CD14-positive monocyte (primary cell): ENCODE results near the gene ERC1. TPM values are rescaled to one million over a fixed set of nuclear protein-coding genes. Genes with fewer than 3 reads are reported as not detected.
A peak's percentile ranks its signal among the peaks of the same experiment; 100 is the strongest.
"Not testable (repeated sequence)": the region's sequence is repeated elsewhere in the genome, so short reads cannot be mapped to it uniquely, and the experiment has no call there.

Experiments
- DNase-seq, 3 donors: peaks; one replicate each; pipeline ENCODE4 v3.0.0-alpha.2; 2011 to 2022
- H2AFZ ChIP-seq: 2 replicates; pipeline ENCODE4 v1.6.0; 2012; ENCODE audit warnings: mild to moderate bottlenecking, low read depth, low read length, inconsistent platforms; ENCODE audit not compliant: insufficient read depth, poor library complexity, severe bottlenecking
- H3K27ac ChIP-seq, 2 donors: 1 replicate in 1 of 2; 2 replicates in 1 of 2; pipeline ENCODE4 v1.5.1; 2012 to 2013; ENCODE audit warnings: low read length in 2 of 2, control low read depth in 1 of 2, inconsistent platforms in 1 of 2, low read depth in 1 of 2, mild to moderate bottlenecking in 1 of 2
- H3K27me3 ChIP-seq, 2 donors: one replicate each; pipeline versions ENCODE4 v1.6.0 to v1.6.1; 2011 to 2013; ENCODE audit warnings: low read length in 2 of 2; ENCODE audit not compliant: control insufficient read depth in 2 of 2, insufficient read depth in 2 of 2
- H3K36me3 ChIP-seq, 2 donors: replicated peaks in 1 of 2; 1 replicate in 1 of 2; 2 replicates in 1 of 2; pipeline versions ENCODE4 v1.5.1 to v1.6.1; 2012 to 2013; ENCODE audit warnings: low read length in 2 of 2, control low read depth in 1 of 2, inconsistent platforms in 1 of 2, mild to moderate bottlenecking in 1 of 2; ENCODE audit not compliant: insufficient read depth in 2 of 2, control insufficient read depth in 1 of 2
- H3K4me1 ChIP-seq, 2 donors: 1 replicate in 1 of 2; 2 replicates in 1 of 2; pipeline versions ENCODE4 v1.5.1 to v1.6.1; 2012 to 2013; ENCODE audit warnings: low read length in 2 of 2, control low read depth in 1 of 2, inconsistent platforms in 1 of 2, mild to moderate bottlenecking in 1 of 2, moderate library complexity in 1 of 2; ENCODE audit not compliant: insufficient read depth in 2 of 2, control insufficient read depth in 1 of 2
- H3K4me2 ChIP-seq: replicated peaks from 2 replicates; pipeline ENCODE3; 2012; ENCODE audit warnings: low read length, moderate library complexity, mild to moderate bottlenecking; ENCODE audit not compliant: poor library complexity, severe bottlenecking; ENCODE audit errors: extremely low read depth
- H3K4me3 ChIP-seq, 3 experiments: fragments of 200-600 bp in 1 of 3; sonication (generic) in 1 of 3; replicated peaks in 1 of 3; 1 replicate in 2 of 3; 2 replicates in 1 of 3; pipeline ENCODE4 v1.5.1; 2011 to 2013; ENCODE audit warnings: low read length in 3 of 3, mild to moderate bottlenecking in 3 of 3, control low read depth in 2 of 3, low read depth in 2 of 3, inconsistent platforms in 1 of 3, moderate library complexity in 1 of 3
- H3K79me2 ChIP-seq: 2 replicates; pipeline ENCODE4 v1.6.0; 2012; ENCODE audit warnings: mild to moderate bottlenecking, control low read depth, inconsistent platforms, low read length, moderate library complexity; ENCODE audit not compliant: insufficient read depth
- H3K9ac ChIP-seq: 2 replicates; pipeline ENCODE4 v1.6.0; 2017; ENCODE audit warnings: low read length, mild to moderate bottlenecking; ENCODE audit not compliant: insufficient read depth, poor library complexity, severe bottlenecking
- H3K9me3 ChIP-seq, 2 donors: replicated peaks in 1 of 2; 1 replicate in 1 of 2; 2 replicates in 1 of 2; pipeline versions ENCODE4 v1.5.1 to v1.6.1; 2012 to 2013; ENCODE audit warnings: low read length in 2 of 2, control low read depth in 1 of 2; ENCODE audit not compliant: control insufficient read depth in 1 of 2, insufficient read depth in 1 of 2
- H4K20me1 ChIP-seq: 2 replicates; pipeline ENCODE4 v1.6.0; 2012; ENCODE audit warnings: mild to moderate bottlenecking, low read length, control low read depth, moderate library complexity; ENCODE audit not compliant: insufficient read depth
- H3K27ac Mint-ChIP-seq, 7 donors: one replicate each; pipeline ENCODE4 v1.8.0; 2020; ENCODE audit warnings: mild to moderate bottlenecking in 7 of 7, mixed read lengths in 7 of 7, moderate library complexity in 6 of 7, inconsistent platforms in 2 of 7
- H3K27me3 Mint-ChIP-seq, 3 donors: one replicate each; pipeline ENCODE4 v1.8.0; 2021 to 2022; ENCODE audit warnings: low read depth in 3 of 3, mild to moderate bottlenecking in 3 of 3, mixed read lengths in 3 of 3, moderate library complexity in 3 of 3, inconsistent platforms in 1 of 3
- H3K36me3 Mint-ChIP-seq, 2 donors: one replicate each; pipeline ENCODE4 v1.8.0; 2020; ENCODE audit warnings: mixed read lengths in 2 of 2, inconsistent platforms in 1 of 2, mild to moderate bottlenecking in 1 of 2
- H3K4me1 Mint-ChIP-seq: one replicate; pipeline ENCODE4 v1.8.0; 2020; ENCODE audit warnings: mild to moderate bottlenecking, mixed read lengths
- H3K4me3 Mint-ChIP-seq, 2 donors: one replicate each; pipeline ENCODE4 v1.8.0; 2020; ENCODE audit warnings: mild to moderate bottlenecking in 2 of 2, mixed read lengths in 2 of 2, moderate library complexity in 1 of 2
- H3K9me3 Mint-ChIP-seq, 7 donors: one replicate each; pipeline ENCODE4 v1.8.0; 2020 to 2022; ENCODE audit warnings: mixed read lengths in 7 of 7, mild to moderate bottlenecking in 6 of 7, moderate library complexity in 6 of 7, inconsistent platforms in 2 of 7
- WGBS: methylation state at CpG from one replicate; pipeline ENCODE4 v1.1.5; 2013; ENCODE audit warnings: missing lambda C conversion rate; ENCODE audit not compliant: insufficient coverage; 5-methylcytosine and 5-hydroxymethylcytosine counted together
- intact Hi-C, 2 donors: fragments of 100-400 bp; cut with micrococcal nuclease; formaldehyde crosslinking; loops; one replicate each; pipeline versions ENCODE4 v1.15.0 to v1.15.1; 2023
- polyA plus RNA-seq, 3 donors: library from polyadenylated mRNA; depleted of rRNA in 1 of 3; unstranded in 2 of 3; stranded (reverse) in 1 of 3; fragments of 300-500 nt in 2 of 3; fragments of >200 nt in 1 of 3; fragmentation: Illumina TruSeq in 2 of 3; gene quantifications; 1 replicate in 2 of 3; 2 replicates in 1 of 3; pipeline ENCODE4 v1.2.3, GENCODE V29; 2012 to 2021
- TF ChIP-seq, protein P1 (sequence below): fragments of 200-600 bp; IDR thresholded peaks from one replicate; pipeline ENCODE4 v1.8.0; 2022; ENCODE audit warnings: antibody characterized with exemption, mild to moderate bottlenecking

ERC1 gene
- polyA plus RNA-seq, 3 donors, result 4.0 to 14.3 (median 5.1) TPM

DNA sequence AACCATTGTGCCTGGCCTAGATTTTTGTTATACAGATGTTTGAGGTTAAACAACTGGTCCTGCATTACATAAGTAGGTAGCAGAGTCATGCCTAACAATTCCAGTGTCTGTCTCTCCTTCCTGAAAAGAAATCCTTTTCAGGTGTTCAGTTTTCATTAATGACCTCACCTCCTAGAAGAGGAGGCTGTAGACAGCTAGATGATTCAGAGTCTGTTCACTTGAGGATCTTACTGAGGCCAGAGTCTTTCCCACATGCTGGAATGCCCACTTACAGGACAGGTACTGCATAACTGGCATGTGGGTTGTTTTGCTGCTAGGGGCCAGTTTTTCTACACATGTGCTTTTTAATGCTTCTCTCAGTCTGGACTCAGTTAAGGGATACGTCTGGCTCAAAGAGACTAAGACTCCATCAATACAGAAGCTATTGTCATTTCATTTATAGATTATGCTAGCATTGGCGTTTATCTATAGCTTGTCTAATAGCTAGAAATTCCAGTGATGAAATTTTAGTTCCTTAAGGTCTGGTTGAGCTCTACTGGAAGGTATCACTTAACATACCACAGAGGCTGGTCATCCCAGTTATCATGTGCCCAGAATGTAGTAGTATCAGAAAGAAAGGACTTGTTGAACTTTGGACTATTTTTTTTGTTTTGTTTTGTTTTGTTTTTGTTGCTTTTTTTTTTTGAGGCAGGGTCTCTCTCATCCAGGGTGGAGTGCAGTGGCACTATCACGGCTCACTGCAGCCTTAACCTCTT lies 206.4 kb downstream of the ERC1 start:
- no peak overlapping the region for H2AFZ ChIP-seq
- Mint-ChIP-seq H3K36me3 (peaks cover 52 to 55% of the 10 kb centered on the region in 2 donors), H3K4me3 (no peak overlapping the region), H3K9me3 (peaks cover 9 to 22% (median 18%) of the 10 kb centered on the region in 7 donors), H3K27me3 (no peaks in the 10 kb centered on the region), H3K27ac (peak overlapping the region in 1 of 7 donors; percentile 41), H3K4me1 (peaks cover 2% of the 10 kb centered on the region)
- TF ChIP-seq, protein P1, sequence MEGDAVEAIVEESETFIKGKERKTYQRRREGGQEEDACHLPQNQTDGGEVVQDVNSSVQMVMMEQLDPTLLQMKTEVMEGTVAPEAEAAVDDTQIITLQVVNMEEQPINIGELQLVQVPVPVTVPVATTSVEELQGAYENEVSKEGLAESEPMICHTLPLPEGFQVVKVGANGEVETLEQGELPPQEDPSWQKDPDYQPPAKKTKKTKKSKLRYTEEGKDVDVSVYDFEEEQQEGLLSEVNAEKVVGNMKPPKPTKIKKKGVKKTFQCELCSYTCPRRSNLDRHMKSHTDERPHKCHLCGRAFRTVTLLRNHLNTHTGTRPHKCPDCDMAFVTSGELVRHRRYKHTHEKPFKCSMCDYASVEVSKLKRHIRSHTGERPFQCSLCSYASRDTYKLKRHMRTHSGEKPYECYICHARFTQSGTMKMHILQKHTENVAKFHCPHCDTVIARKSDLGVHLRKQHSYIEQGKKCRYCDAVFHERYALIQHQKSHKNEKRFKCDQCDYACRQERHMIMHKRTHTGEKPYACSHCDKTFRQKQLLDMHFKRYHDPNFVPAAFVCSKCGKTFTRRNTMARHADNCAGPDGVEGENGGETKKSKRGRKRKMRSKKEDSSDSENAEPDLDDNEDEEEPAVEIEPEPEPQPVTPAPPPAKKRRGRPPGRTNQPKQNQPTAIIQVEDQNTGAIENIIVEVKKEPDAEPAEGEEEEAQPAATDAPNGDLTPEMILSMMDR, result no peak
- H3K4me2 ChIP-seq, result no peak overlapping the region
- no CpG with 5 or more reads among the region's 3 CpGs for WGBS
- no peak overlapping the region for H3K27ac ChIP-seq
- no peaks in the 10 kb centered on the region for H3K79me2 ChIP-seq
- H3K9ac ChIP-seq, result no peak overlapping the region
- H3K4me1 ChIP-seq, result no peaks in the 10 kb centered on the region
- no peaks in the 10 kb centered on the region for H3K27me3 ChIP-seq
- no peaks in the 10 kb centered on the region for H4K20me1 ChIP-seq
- peaks cover 8 to 49% of the 10 kb centered on the region in 2 donors for H3K36me3 ChIP-seq
- no peak for DNase-seq
- no peak overlapping the region for H3K4me3 ChIP-seq
- intact Hi-C loops, result no loop called here
- H3K9me3 ChIP-seq, result peaks cover 15 to 24% of the 10 kb centered on the region in 2 donors

DNA sequence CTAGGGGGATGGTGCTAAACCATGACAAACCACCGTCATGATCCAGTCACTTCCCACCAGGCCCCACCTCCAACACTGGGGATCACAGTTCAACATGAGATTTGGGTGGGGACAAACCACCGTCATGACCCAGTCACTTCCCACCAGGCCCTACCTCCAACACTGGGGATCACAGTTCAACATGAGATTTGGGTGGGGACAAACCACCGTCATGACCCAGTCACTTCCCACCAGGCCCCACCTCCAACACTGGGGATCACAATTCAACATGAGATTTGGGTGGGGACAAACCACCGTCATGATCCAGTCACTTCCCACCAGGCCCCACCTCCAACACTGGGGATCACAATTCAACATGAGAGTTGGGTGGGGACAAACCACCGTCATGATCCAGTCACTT lies 207.8 kb downstream of the ERC1 start:
- H3K4me2 ChIP-seq, intact Hi-C loops, H3K27me3 Mint-ChIP-seq, H2AFZ ChIP-seq, H3K4me3 Mint-ChIP-seq, H4K20me1 ChIP-seq, H3K4me1 ChIP-seq, H3K27ac ChIP-seq, H3K4me3 ChIP-seq, DNase-seq, H3K27me3 ChIP-seq, H3K79me2 ChIP-seq, H3K4me1 Mint-ChIP-seq, H3K9ac ChIP-seq: not testable (repeated sequence)
- H3K9me3 Mint-ChIP-seq, result peaks cover 9 to 22% (median 18%) of the 10 kb centered on the region in 7 donors
- WGBS, result 100% methylated on average over 2 of the region's 5 CpGs
- peaks cover 50 to 55% of the 10 kb centered on the region in 2 donors for H3K36me3 Mint-ChIP-seq
- peak overlapping the region in 1 of 7 donors; percentile 58 for H3K27ac Mint-ChIP-seq
- H3K36me3 ChIP-seq, result peaks cover 8 to 44% of the 10 kb centered on the region in 2 donors
- peaks cover 15 to 24% of the 10 kb centered on the region in 2 donors for H3K9me3 ChIP-seq
